Measurements from ENCODE around the gene ACADSB.

DNA sequence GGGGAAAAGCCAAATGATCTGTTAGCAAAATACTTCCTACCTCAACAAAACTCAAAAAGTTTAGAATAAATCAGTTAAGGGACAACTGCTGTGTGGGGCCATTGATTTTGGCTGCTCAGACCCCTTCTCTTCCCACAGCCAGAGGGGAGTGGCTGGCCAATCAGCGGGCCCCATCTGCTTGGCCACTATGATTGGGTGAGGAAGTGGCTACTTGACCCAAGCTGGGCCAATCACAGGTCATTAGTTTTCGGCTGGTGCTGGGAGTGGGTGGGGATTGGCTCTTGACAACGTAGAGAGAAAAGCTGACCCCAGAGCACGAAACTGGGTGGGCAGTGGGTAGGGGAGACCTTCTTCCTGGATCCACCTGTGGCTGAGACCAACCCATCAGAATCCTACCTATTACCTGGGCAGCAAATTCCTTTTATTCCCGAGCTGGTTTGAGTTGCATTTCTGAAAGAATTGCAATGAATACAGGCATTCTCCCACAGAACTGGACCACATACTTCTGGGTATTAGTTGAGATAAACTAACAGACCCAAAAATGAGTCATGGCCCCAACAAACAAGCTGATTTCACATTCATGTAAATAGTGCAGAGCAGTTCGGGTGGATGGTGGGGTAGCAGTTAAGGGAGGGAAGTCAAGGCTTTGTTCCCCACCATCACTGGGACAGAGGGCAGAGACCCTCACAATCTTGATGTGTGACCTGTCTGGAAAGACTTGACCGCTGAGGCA is 91.4 kb downstream of the ACADSB start:
- TF ChIP-seq, protein P1, sequence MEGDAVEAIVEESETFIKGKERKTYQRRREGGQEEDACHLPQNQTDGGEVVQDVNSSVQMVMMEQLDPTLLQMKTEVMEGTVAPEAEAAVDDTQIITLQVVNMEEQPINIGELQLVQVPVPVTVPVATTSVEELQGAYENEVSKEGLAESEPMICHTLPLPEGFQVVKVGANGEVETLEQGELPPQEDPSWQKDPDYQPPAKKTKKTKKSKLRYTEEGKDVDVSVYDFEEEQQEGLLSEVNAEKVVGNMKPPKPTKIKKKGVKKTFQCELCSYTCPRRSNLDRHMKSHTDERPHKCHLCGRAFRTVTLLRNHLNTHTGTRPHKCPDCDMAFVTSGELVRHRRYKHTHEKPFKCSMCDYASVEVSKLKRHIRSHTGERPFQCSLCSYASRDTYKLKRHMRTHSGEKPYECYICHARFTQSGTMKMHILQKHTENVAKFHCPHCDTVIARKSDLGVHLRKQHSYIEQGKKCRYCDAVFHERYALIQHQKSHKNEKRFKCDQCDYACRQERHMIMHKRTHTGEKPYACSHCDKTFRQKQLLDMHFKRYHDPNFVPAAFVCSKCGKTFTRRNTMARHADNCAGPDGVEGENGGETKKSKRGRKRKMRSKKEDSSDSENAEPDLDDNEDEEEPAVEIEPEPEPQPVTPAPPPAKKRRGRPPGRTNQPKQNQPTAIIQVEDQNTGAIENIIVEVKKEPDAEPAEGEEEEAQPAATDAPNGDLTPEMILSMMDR (IDR thresholded peaks at IDR 0.05; ENCODE audit: poor library complexity) = no peak
- TF ChIP-seq EZH2 (IDR thresholded peaks at IDR 0.05; ENCODE audit: borderline replicate concordance) = no peak

All from hepatocyte (in vitro differentiated cells).